Smooth muscle cell (in vitro differentiated cells): ENCODE data around the gene CTCFL. TPM values are rescaled to one million over a fixed set of nuclear protein-coding genes. Genes with fewer than 3 reads are reported as not detected.
A peak's percentile ranks its signal among the peaks of the same experiment; 100 is the strongest.

Source experiments
- DNase-seq: peaks from one replicate; lab custom pipeline; 2025; ENCODE audit not compliant: unreplicated experiment; lab: John Stamatoyannopoulos, UW
- H2AFZ ChIP-seq: fragments of 200-600 bp; sonication (generic); 2 replicates; pipeline ENCODE4 v1.6.0; 2016; ENCODE audit warnings: antibody characterized with exemption, low read depth, mild to moderate bottlenecking
- H3F3A ChIP-seq: fragments of 200-600 bp; sonication (generic); 2 replicates; pipeline ENCODE4 v1.6.0; 2017; ENCODE audit warnings: antibody characterized with exemption, low read depth
- H3K27ac ChIP-seq: fragments of 200-600 bp; sonication (generic); 2 replicates; pipeline ENCODE4 v1.5.1; 2016; ENCODE audit warnings: low read depth, mild to moderate bottlenecking
- H3K27me3 ChIP-seq: fragments of 200-600 bp; sonication (generic); 2 replicates; pipeline ENCODE4 v1.6.1; 2016; ENCODE audit warnings: low read depth, mild to moderate bottlenecking
- H3K36me3 ChIP-seq: fragments of 200-600 bp; sonication (generic); 2 replicates; pipeline ENCODE4 v1.5.1; 2016; ENCODE audit warnings: low read depth
- H3K4me1 ChIP-seq: fragments of 200-600 bp; sonication (generic); 2 replicates; pipeline ENCODE4 v1.5.1; 2016; ENCODE audit warnings: low read depth
- H3K4me2 ChIP-seq: fragments of 200-600 bp; sonication (generic); 2 replicates; pipeline ENCODE4 v1.6.0; 2016; ENCODE audit warnings: mild to moderate bottlenecking
- H3K4me3 ChIP-seq: fragments of 200-600 bp; sonication (generic); 2 replicates; pipeline ENCODE4 v1.5.1; 2016; ENCODE audit warnings: mild to moderate bottlenecking
- H3K79me2 ChIP-seq: fragments of 200-600 bp; sonication (generic); 2 replicates; pipeline ENCODE4 v1.6.0; 2016; ENCODE audit warnings: low read depth, mild to moderate bottlenecking
- H3K9ac ChIP-seq: fragments of 200-600 bp; sonication (generic); 2 replicates; pipeline ENCODE4 v1.6.0; 2016; ENCODE audit warnings: low read depth
- H3K9me3 ChIP-seq: fragments of 200-600 bp; sonication (generic); replicated peaks from 2 replicates; pipeline ENCODE4 v1.5.1; 2016; ENCODE audit warnings: low read depth
- H4K20me1 ChIP-seq: fragments of 200-600 bp; sonication (generic); 2 replicates; pipeline ENCODE4 v1.6.0; 2016; ENCODE audit warnings: low read depth
- WGBS: methylation state at CpG from one replicate; pipeline ENCODE4 v1.1.7; 2016; ENCODE audit warnings: low lambda C conversion rate; 5-methylcytosine and 5-hydroxymethylcytosine counted together
- polyA plus RNA-seq: library from polyadenylated mRNA; unstranded; fragments of >200 nt; fragmentation: Nextera tagmentation; extraction: Ambion mirVana; gene quantifications from 2 replicates; pipeline ENCODE4 v1.2.1, GENCODE V29; 2016
- total RNA-seq: library from RNA; depleted of rRNA; stranded (reverse); fragments of >200 nt; gene quantifications from 2 replicates; pipeline ENCODE4 v1.2.3, GENCODE V29; 2014
- TF ChIP-seq, protein P1 (sequence below): fragments of 200-600 bp; sonication (generic); IDR thresholded peaks from 2 replicates; pipeline ENCODE4 v1.5.1; 2017; ENCODE audit warnings: borderline replicate concordance, mild to moderate bottlenecking, antibody characterized with exemption; ENCODE audit not compliant: insufficient read depth, poor library complexity, severe bottlenecking

The CTCFL gene
- total and polyA plus RNA-seq, 2 experiments from 2014 or later: not detected

DNA sequence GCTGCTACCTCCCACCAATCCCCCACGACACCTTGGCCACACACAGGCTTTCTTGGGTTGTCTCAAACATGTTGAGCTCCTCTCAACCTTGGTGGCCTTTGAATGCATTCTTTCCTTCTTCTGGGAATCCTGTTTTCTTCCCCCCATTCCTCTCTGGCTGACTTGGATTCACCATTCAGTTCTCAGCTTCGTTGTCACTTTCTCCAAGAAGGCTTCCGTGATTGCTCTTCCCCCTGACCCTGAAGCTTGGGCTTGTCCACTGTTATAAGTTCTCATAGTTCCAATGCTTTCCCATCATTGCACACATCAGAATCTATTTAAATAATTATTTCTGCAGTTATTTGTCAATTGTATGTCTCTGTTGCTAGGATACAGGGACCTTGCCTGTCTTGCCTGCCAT lies 69.6 kb downstream of the CTCFL start:
- Histone ChIP-seq H3K36me3 (no peaks in the 10 kb centered on the region), H3K9ac (no peak overlapping the region), H3K79me2 (no peaks in the 10 kb centered on the region), H2AFZ (no peak overlapping the region), H3K4me3 (no peak overlapping the region), H3K4me1 (no peaks in the 10 kb centered on the region), H3F3A (no peaks in the 10 kb centered on the region), H3K27ac (no peak overlapping the region), H3K4me2 (no peak overlapping the region), H4K20me1 (no peaks in the 10 kb centered on the region), H3K27me3 (no peaks in the 10 kb centered on the region), H3K9me3 (no peaks in the 10 kb centered on the region)
- no peak for DNase-seq
- WGBS: 94% methylated on average over 3 of the region's 3 CpGs
- TF ChIP-seq, protein P1, sequence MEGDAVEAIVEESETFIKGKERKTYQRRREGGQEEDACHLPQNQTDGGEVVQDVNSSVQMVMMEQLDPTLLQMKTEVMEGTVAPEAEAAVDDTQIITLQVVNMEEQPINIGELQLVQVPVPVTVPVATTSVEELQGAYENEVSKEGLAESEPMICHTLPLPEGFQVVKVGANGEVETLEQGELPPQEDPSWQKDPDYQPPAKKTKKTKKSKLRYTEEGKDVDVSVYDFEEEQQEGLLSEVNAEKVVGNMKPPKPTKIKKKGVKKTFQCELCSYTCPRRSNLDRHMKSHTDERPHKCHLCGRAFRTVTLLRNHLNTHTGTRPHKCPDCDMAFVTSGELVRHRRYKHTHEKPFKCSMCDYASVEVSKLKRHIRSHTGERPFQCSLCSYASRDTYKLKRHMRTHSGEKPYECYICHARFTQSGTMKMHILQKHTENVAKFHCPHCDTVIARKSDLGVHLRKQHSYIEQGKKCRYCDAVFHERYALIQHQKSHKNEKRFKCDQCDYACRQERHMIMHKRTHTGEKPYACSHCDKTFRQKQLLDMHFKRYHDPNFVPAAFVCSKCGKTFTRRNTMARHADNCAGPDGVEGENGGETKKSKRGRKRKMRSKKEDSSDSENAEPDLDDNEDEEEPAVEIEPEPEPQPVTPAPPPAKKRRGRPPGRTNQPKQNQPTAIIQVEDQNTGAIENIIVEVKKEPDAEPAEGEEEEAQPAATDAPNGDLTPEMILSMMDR: no peak

DNA sequence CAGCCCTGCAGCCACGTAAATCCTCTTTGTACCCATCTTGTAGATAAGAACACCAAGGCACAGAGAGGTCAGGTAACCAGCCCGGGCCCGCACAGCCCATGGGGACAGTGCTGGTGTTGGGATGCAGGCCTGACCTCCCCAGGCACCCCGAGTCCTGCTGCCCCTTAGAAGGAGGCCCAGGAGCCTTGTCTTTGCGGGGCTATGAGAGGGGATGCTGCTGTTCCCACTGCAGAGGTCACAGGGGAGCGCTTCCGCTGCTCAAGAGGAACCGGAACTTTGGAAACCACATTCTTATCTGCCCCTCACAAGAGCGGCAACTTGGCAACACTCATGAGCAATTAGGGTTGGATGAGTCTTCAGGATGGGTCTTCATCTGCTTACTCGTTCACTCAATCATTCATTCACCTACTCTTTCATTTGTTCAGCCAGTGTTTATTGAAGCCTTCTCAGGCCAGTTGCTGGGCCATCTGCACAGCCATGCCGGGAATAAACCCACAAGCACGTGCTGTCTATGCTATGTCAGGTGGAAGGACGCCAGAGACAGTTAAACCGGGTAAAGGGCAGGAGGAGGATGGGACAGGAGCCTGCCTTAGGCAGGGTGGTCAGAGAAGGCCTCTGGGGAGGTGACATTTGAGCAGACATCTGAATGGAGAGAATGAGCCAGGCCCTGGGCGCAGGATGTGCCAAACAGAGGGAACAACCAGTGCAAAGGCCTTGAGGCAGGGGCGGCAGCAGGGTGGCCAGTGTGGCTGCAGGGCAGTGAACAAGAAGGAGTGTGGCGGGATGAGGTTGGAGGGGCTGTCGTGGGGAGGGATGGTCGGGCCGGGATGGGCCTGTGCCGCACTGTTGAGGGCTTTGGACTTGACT lies 72.9 kb downstream of the CTCFL start:
- WGBS: 93% methylated on average over 21 of the region's 21 CpGs
- H3K9ac ChIP-seq: no peak overlapping the region
- no peaks in the 10 kb centered on the region for H4K20me1 ChIP-seq
- no peaks in the 10 kb centered on the region for H3K79me2 ChIP-seq
- no peaks in the 10 kb centered on the region for H3K4me1 ChIP-seq
- no peaks in the 10 kb centered on the region for H3K27me3 ChIP-seq
- H3K27ac ChIP-seq: no peak overlapping the region
- TF ChIP-seq, protein P1: no peak
- H3K4me2 ChIP-seq: no peak overlapping the region
- no peaks in the 10 kb centered on the region for H3F3A ChIP-seq
- H3K36me3 ChIP-seq: no peaks in the 10 kb centered on the region
- DNase-seq: no peak
- H2AFZ ChIP-seq: no peak overlapping the region
- H3K4me3 ChIP-seq: no peak overlapping the region
- no peaks in the 10 kb centered on the region for H3K9me3 ChIP-seq

DNA sequence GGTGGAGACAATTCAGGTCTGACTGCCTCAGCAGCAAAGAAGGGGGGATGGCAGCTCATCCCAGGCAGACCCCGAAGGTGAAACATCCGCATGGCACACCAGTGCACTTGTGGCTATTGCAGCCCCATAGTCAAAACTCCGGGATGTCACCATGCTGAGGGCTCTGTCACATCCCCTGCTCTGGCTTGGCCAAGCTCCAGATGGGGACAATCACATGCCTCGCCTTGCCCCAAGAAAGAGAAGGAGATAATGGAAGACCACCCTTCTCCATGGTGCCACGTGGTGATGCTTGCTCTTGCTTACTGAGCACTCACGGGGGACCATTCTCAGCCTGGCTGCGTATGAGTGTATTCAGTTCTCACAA lies 73.5 kb downstream of the CTCFL start:
- DNase-seq: no peak
- no peak overlapping the region for H3K9ac ChIP-seq
- H4K20me1 ChIP-seq: no peaks in the 10 kb centered on the region
- H3K4me1 ChIP-seq: no peaks in the 10 kb centered on the region
- TF ChIP-seq, protein P1: no peak
- no peaks in the 10 kb centered on the region for H3F3A ChIP-seq
- H3K79me2 ChIP-seq: no peaks in the 10 kb centered on the region
- no peak overlapping the region for H3K4me3 ChIP-seq
- no peak overlapping the region for H2AFZ ChIP-seq
- 95% methylated on average over 7 of the region's 7 CpGs for WGBS
- no peaks in the 10 kb centered on the region for H3K36me3 ChIP-seq
- H3K27ac ChIP-seq: no peak overlapping the region
- H3K27me3 ChIP-seq: no peaks in the 10 kb centered on the region
- H3K4me2 ChIP-seq: no peak overlapping the region
- no peaks in the 10 kb centered on the region for H3K9me3 ChIP-seq

DNA sequence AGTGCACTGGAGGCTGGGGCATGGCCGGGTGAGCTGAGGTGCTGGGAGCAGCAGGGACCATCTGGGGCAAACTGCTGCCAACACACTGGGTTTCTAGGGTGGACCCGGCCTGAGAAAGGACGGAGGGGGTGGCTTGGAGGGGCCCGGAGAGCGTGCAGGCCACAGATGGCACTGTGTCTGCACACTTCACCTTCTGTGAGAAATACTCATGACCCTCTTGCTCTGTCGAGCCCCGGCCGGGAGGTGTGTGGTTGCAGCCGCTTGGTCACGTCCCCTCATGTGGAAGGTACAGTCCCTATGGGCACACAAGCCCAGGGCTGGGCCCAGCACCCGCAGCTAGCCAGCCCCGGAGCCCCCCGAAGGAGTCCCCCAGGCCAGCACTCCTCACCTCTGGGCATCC lies 74.0 kb downstream of the CTCFL start:
- Histone ChIP-seq H3K9ac (no peak overlapping the region), H2AFZ (no peak overlapping the region), H3K79me2 (no peaks in the 10 kb centered on the region), H3K4me2 (peak overlapping the region; percentile 16), H3K4me3 (no peak overlapping the region), H4K20me1 (no peaks in the 10 kb centered on the region), H3K27me3 (no peaks in the 10 kb centered on the region), H3K4me1 (no peaks in the 10 kb centered on the region), H3F3A (no peaks in the 10 kb centered on the region), H3K36me3 (no peaks in the 10 kb centered on the region), H3K9me3 (no peaks in the 10 kb centered on the region), H3K27ac (no peak overlapping the region)
- 90% methylated on average over 12 of the region's 13 CpGs for WGBS
- TF ChIP-seq, protein P1: no peak
- no peak for DNase-seq
